CD4-positive, alpha-beta T cell treated with Interleukin-15 for 1 hour (primary cell): ENCODE data around the gene PIAS2.
"Not testable (repeated sequence)": the region's sequence is repeated elsewhere in the genome, so short reads cannot be mapped to it uniquely, and the experiment has no call there.

Experiments used
- DNase-seq: peaks from one replicate; pipeline ENCODE4 v3.0.0-alpha.2; 2020

Gene PIAS2

DNA sequence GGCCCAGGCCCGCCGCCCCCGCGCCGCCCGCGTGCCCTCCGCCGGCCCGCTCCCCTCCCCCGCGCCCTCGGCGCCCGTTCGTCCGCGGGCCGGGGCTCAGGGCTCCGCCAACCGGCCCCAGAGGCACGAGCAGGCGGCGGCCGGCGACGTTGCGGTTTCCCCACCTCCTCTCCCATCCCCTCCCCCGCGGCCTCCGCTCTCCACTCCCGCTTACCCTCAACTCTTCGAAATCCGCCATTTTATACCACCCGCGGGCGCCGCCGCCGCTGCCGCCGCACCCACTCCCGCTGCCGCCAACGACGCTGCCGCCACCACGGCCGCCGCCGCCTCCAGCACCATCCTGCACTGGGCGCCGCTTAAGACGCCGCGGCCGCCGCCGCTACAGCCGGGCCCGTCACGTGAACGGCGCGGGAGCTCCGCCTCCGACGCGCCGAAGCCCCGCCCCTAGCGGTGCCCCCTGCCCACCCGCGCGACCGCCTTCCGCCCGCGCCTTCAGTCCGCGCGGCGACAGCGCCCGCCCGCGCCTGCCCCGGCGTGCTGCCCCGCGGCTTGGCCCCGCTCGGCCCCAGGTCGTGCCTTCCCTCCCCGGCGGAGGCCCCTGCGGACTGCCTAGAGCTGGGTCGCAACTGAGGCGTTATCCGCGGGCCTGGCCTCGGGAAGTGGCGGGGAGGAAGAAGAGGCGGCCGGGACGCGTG lies at the start of gene PIAS2, which contains the start of gene KATNAL2:
Gene PIAS2 (minus strand): TSS at position 400 of the 695 bp plus-strand sequence. CDS start 162 bp downstream, at position 238.
Gene KATNAL2 (plus strand): TSS at position 495 of the 695 bp plus-strand sequence. CDS start 29,271 bp downstream, outside the sequence.
- peak; percentile 82 for DNase-seq

- DNase-seq = not testable (repeated sequence)
Observed at GRCh38 chr18:46966266-46966665, 49.0 kb upstream of the PIAS2 start.

- not testable (repeated sequence) for DNase-seq
Observed at GRCh38 chr18:46964579-46965293, 47.4 kb upstream of the PIAS2 start.

GRCh38 chr18:46963656-46964578 lies 46.6 kb upstream of the PIAS2 start:
- DNase-seq = not testable (repeated sequence)

DNA sequence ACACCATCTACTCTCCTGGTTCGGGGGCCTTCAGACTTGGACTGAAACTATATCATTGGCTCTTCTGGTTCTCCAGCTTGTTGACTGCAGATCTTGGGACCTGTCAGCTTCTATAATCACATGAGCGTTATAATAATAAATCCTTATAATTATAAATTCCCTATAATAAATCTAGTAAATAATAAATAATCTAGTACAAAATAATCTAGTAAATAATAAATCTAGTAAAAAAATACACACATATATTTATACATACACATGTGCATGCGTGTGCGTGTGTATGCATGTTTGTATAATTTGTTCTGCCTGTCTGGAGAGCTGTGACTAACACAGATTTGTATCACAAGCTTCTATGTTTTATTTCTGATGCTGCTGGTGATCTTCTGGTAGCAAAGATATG lies 40.9 kb upstream of the PIAS2 start:
- DNase-seq = no peak

DNA sequence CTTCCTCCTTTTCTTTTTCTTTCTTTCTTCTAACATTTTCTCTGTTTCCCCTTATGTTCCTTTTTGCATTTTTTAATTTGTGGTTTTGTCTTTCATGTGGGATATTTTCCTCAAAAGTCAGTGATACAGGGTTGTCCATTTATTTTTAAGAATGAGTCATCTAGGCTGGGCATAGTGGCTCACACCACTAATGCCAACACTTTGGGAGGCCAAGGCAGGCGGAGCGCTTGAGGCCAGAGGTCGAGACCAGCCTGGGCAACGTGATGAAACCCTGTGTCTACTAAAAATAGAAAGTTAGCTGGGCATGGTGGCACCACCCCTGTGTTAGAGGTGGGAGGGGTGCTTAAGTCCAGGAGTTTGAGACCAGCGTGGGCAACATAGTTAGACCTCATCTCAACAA lies 35.9 kb upstream of the PIAS2 start:
- no peak for DNase-seq

DNA sequence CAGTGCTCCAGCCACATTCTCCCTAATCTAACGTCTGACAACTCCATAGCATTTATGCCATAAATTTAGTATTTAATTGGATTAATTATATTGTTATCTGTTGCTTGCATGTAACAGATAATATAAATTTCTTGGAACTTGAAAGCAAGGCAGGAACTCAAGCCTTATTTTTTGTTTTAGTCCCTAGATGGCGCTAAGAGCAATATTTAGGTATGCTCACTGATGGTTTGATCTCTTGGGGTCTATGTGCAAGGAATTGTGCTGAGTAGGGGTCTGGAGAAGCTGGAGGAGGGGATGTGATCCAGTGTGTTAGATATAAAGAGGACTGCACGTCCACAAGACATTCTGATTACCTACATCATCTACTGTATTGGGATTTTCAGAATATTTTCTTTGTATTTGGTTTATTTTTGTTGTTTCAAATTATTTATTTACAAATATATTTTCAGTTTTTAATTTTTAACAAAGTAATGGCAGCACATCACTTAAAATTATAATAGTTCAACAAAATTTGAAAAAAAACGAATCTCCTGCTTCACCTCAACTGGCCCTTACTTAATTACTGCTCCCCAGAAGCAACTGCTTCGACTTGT lies 32.9 kb upstream of the PIAS2 start:
- DNase-seq = no peak

DNA sequence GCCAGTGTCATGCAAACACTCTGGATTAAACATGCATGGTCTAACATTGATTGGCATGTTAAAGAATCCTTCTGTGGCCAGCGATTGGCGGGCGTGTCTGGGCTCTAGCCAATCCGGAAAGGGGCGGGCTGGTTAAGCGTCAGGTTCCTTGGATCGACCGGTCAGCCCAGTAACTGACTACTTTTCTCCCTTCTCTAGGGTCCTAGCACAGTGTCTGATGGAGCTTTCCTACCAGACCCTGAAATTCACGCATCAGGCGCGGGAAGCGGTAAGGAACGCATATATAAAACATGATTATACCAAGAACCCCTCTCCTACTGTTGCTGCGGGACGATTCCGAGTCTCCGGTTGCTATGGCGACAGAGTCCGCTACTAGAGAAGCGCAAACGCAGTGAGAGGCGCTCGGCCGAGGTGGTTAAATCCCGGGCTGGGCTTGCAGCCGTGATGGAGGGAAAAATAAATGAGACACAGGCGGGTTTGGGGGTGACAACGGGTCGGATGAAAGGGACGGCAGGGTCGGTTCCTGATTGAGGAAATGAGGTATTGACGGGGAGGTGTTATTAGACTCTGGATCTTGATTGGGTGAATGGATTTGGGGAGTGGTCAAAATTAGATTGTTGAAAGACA lies 29.5 kb upstream of the PIAS2 start:
- peak; percentile 65 for DNase-seq

DNA sequence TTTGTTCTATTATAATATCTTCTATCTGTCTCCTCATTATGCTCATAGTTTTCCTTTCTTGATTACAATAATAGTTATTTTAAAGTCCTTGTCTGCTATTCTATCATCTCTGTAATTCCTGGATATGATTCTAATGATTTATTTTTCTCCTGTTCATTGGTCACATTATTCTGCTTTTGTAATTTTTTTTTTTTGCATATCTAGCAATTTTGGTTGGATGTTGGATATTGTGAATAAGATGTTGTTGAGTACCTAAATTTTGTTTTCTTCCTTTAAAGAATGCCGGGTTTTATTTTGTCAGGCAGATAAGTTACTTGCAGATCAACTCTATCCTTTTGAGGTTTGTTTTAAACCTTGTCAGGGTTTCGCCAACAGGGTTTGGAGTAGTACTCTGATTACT lies 25.3 kb upstream of the PIAS2 start:
- DNase-seq = no peak

DNA sequence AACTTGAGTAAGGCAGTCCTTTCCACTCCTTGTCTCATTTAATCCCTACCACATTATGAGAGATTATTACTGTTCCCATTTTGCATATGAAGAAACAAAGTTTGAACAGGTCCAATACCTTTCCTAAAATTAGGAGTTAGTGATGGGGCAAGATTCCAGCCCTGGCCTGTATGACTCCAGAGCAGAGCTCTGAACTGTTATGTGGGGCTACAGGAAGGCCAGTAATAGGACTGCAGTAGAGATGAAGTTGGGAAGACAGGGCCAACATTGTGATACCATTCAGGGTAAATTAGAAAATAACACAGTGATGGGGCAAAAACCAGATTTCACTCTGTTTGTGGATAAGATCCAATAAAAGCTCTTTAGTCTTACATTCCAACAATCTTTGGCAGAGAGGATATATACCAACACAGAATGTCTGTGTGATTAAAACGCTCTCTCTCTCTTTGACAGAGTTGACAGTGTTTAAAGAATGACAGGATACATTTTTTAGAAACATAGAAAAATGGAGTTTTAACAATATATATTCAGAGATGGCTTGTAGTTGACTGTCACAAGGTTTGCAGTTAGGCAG lies 22.8 kb upstream of the PIAS2 start:
- DNase-seq = no peak

DNA sequence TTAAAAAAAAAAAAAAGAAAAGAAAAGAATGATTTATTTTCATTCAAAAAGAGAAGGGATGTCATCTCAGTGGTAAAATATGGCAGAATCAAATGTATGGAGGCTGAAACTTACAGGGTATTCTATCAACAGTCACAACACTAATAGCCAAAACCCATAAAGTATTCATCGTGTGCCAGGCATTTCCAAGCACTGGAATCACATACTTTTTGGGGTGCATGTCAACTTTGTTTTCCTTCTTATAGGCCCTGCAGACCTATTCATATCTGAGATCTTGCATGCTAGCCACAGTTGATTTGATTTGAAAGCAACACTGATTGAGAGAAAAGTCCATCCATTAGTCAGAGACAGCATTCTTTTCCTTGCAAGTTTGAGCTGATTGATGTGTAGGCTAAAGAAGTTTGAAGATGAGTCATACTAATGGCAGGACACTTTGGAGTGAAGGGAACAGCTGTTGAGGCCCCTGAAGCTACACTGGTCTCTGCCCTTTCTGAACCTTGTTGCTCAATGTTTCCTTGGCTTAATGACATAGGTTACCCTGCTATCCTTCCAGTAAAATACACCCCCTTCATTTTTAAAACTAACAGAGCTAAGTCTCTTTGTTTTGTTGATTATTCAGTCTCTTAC lies 22.1 kb upstream of the PIAS2 start:
- DNase-seq = no peak

- no peak for DNase-seq
Observed at GRCh38 chr18:46920653-46921052, 3.3 kb upstream of the PIAS2 start.

GRCh38 chr18:46920067-46920466 lies 2.8 kb upstream of the PIAS2 start:
- no peak for DNase-seq

GRCh38 chr18:46917803-46918600 lies 695 bp upstream of the PIAS2 start:
- no peak for DNase-seq

GRCh38 chr18:46916551-46917107 lies 678 bp downstream of the PIAS2 start:
- DNase-seq = no peak

- no peak for DNase-seq
Observed at GRCh38 chr18:46915800-46916550, 1.3 kb downstream of the PIAS2 start.

DNA sequence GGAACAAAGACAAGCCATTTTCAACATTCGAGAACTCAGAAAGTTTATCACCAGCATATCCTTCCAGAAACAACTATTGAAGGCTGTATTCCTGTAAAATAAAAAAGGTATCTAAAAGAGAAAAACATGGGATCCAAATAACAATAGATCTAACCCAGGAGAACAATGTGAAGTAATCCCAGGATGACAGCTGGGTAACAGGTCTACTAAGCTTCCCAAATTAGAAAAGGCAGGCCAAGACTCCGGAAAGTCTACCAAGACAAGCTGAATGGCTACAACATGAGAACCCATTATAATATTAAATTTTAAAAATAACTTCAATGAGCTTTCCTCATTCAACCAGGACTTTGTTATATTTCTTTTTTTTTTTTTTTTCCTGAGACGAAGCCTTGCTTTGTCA lies 6.5 kb downstream of the PIAS2 start:
- no peak for DNase-seq

GRCh38 chr18:46909497-46909896 lies 7.8 kb downstream of the PIAS2 start:
- DNase-seq = no peak

DNA sequence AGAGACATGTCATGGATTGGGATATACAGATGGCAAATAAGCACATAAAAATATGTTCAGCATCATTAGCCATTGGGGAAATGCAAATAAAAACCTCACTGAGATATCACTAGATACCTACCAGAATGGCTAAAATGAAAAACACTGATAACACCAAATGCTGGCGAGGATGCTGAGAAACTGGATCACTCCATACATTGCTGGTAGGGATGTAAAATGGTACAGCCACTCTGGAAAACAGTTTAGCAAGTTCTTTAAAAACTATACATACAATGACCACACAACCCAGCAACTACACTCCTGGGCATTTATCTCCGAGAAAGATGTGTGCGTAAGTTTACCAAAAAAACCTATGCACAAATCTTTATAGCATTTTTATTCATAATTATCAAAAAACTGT lies 13.9 kb downstream of the PIAS2 start:
- DNase-seq = no peak
